GM18951 (cell line): ENCODE results near the gene NSMF.

Experiments used
- POLR2A ChIP-seq: IDR thresholded peaks from 4 replicates; pipeline ENCODE4 v1.6.1; 2011; ENCODE audit warnings: mild to moderate bottlenecking; ENCODE audit not compliant: insufficient read length, insufficient read depth; ENCODE audit errors: extremely low read depth
- in situ Hi-C: fragments of 300-500 bp; cut with MboI; formaldehyde crosslinking; loops from one replicate; pipeline ENCODE4 v1.12.0; 2022; ENCODE audit warnings: low sequenced_read_pairs, mixed read lengths, inconsistent platforms; ENCODE audit not compliant: unreplicated experiment

NSMF gene

DNA sequence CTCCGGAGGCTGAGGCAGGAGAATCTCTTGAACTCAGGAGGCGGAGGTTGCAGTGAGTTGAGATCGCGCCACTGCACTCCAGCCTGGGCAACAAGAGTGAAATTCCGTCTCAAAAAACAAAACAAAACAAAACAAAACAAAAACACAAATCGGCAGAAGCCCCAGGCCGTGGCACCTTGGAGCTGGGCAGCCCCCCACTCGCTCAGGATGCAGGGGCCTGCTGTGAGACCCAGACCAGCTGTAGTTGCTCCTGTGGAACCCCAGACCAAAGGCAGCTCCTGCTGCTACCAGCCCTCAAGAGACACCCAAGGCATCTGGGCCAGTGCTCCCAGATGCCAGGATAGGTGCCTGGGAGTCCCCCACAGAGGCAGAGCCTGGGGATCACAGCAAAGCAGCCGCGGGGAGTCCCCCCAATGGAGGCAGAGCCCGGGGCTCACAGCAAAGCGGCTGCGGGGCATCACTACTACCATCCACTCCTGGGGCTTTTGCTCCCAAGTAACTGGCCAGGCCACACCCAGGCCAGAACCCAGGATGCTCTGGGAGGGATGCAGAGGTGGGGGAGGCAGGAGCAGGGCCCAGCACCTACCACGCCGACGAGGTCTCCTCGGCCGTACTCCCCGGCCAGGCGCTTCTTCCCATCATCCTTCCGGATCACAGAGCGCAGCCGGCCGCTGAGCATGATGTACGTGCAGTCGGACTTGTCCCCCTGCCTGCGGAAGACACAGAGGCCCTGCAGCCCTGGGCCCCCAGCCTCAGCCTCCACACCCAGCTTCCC is 37.7 kb upstream of the NSMF start:
- TF ChIP-seq POLR2A: no peak
- in situ Hi-C loops: no loop called here

DNA sequence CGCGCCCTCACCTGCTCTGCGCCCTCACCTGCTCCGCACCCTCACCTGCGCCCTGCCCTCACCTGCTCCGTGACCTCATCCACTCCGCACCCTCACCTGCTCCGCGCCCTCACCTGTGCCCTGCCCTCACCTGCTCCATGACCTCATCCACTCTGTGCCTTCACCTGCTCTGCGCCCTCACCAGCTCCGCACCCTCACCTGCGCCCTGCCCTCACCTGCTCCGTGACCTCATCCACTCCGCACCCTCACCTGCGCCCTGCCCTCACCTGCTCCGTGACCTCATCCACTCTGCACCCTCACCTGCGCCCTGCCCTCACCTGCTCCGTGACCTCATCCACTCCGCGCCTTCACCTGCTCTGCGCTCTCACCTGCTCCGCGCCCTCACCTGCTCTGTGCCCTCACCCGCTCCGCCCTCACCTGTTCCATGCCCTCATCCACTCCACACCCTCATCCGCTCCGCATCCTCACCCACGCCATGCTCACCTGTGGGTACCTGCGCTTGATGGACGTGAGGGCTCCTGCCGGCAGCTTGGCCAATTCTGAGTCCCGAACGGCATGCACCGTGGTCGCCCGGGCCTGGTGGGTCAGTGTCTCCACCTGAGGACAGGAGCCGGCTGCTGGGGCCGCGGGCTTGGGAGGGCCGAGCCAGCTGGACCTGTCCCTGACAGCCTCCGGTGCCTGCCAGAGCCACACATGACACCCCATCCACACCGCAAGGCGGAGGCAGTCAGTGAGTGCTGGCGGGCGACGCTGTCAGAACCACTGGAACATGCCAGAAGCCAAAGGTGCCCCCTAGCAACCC is 35.6 kb upstream of the NSMF start:
- TF ChIP-seq POLR2A: no peak
- in situ Hi-C loops: no loop called here

DNA sequence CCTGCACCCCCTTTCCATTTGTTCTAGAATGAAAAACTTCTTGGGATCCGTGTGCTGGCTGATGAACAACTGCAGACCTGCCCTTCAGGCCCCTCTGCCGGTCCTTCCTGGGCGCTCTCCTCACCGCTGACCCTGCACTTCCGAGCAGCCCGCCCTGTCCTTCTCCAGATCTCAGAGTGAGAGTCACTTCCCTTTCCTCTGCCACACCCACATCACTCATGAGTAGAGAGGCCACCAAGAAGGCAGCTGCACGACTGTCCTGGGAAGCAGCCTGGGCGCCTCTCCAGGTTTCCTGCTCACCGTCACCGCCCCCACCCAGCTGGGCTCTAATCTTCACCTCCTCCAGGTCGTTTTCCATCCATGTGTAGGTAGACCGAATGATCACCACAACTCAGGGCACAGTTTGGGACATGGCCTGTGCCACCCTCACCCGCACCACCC is 35.0 kb upstream of the NSMF start:
- no peak for TF ChIP-seq POLR2A
- in situ Hi-C loops: no loop called here

DNA sequence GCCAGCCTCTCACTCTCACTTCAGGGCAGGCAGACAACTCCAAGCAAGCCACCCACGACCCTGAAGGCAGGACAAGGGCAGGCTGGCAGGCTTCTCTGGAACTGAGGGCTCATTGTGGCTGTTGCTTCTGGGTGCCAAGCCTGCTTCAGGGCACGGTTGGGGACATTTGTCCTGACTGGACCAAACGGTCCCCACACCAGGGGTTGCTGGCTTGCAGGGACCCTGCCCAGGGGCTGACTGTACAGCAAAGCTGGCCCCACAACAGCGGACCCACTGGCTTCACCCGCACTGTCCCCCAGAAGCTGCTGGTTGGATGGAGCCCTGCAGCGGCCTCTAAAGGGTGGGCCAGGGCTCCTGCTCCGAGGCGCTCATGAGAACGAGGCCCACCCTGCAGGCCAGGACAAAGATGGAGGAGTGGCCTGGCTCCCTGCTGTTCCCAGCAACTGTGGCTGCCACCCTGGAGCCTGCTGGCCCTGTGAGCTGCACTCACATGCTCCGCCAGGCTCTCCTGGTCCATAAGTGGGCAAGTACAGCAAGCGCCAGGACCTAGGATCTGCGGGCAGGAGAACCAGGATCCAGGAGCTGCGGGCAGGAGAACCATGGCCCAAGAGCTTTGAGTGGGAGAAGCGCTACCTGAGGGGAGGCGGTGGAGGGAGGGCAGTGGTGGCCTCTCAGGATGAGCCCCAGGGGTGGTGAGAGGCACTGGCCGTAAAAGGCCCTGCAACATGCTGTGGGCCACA is 34.4 kb upstream of the NSMF start:
- in situ Hi-C loops: no loop called here
- no peak for TF ChIP-seq POLR2A

DNA sequence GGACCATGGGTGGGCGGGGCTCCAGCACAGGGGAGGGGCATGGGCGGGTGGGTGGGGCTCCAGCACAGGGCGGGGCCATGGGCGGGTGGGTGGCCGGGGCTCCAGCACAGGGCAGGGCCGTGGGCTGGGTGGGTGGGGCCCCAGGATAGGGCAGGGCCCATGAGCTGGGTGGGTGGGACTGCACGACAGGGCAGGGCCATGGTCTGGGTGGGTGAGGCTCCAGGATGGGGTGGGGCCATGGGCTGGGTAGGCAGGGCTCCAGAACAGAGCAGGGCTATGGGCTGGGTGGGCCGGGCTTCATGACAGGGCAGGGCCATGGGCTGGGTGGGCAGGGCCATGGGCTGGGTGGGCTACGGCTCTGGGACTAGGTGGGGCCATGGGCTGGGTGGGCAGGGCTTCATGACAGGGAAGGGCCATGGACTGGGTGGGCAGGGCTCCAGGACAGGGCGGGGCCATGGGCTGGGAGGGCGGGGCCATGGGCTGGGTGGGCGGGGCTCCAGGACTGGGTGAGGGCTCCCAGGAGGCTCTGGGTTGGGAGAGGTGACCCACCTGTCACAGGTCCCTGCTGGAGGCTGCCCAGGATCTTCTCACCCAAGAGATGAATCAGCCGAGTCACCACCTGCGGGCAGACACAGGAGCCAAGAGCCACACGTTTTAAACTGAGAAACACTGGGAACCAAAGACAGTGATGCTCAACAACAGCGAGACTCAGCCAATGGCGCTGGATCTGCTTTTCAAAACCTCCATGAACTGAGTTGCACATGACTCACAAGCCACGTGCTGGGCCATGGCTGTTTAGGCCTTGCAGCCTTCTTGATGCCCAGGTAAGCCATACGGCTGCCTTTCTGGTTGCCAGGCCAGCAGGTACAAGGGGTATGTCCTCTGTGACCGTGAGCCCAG is 33.6 kb upstream of the NSMF start:
- no peak for TF ChIP-seq POLR2A
- in situ Hi-C loops: no loop called here

DNA sequence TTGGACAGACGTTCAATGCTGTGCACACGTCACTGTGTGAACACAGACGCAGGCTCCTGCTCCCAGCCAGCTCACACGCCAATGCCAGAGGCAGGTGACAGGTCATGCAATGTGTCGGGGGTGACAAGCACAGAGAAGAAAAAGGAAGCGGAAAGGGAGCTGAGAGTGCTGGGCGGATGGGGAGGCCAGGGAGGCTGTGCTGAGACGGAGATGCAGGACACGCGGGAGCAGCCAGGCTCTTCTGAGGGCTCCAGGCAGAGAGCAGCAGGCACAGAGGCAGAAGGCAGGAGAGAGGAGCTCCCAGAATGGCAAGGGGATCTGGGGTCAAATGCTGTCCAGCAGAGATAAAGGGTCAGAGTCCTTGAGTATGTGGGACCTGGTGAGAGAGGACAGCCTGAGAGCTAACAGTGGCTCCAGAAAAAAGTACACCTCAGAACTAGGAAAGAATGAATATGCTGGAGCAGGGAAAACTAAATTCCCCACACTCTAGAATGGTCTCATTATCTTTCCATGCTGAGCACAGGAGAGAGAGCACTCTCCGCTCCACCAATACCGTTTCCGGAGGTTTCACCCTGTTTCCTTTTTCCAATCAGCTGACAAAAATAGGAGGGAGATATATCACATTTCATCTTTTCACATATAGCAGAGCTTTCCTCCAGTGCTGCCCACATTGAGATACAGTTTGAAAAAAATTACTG is 32.8 kb upstream of the NSMF start:
- in situ Hi-C loops: no loop called here
- no peak for TF ChIP-seq POLR2A

DNA sequence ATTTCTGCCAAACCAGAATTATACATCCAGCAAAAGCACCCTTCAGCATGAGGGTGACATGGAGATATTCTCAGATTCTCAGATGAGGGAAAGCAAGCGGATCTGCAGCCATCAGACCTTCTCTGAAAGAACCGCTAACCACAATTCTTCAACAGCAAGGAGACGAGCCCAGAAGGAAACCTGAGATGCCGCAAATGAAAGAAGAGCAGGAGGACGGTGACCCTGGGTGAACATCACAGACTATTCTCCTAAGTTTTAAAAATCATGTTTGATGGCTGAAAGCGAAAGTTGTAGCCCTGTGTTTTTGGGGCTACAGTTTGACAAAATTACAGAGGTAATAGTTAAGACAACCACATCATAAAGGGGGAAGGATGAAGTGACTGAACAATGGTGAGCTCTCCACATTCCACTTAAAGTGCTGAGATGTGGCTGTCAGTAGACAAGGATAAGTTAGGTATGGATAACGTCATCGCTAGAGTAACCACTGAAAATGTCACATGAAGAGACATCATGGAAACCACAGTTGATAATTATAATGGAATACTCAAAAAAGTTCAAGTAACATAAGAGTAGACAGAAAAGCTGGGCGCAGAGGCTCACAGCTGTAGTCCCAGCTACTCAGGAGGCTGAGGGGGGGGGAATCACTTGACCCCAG is 31.5 kb upstream of the NSMF start:
- in situ Hi-C loops: no loop called here
- TF ChIP-seq POLR2A: no peak

DNA sequence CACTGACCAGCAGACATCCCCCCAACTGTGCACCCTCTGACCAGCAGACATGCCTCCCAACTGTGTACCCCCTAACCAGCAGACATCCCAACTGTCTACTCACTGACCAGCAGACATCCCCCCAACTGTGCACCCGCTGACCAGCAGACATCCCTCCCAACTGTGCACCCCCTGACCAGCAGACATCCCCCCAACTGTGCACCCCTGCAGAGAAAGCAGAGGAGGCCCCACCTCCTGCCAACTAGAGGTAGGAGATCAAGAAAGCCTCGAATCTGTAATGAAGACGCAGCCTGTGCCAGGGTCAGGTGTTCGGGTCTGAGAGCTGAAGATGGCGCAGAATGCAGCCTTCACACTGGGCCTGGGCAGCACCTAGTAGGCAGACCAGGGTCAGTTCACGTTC is 29.8 kb upstream of the NSMF start:
- TF ChIP-seq POLR2A: no peak
- in situ Hi-C loops: no loop called here

DNA sequence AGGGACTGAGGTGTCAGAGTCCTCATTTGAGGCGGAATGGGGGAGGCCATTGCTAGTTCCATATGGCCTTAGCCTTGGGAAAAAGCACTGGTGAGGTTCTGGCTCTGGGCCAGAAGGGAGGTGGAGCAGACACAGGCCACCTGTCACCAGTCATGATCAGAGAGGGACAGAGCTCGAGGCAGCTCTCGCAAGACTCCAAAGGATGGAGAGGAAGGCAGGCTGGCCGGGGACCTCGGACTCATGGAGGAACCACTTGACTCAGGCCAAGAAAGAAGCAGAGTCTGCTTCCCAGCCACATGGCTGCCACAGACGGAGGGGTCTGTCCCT is 29.2 kb upstream of the NSMF start:
- no peak for TF ChIP-seq POLR2A
- in situ Hi-C loops: no loop called here

DNA sequence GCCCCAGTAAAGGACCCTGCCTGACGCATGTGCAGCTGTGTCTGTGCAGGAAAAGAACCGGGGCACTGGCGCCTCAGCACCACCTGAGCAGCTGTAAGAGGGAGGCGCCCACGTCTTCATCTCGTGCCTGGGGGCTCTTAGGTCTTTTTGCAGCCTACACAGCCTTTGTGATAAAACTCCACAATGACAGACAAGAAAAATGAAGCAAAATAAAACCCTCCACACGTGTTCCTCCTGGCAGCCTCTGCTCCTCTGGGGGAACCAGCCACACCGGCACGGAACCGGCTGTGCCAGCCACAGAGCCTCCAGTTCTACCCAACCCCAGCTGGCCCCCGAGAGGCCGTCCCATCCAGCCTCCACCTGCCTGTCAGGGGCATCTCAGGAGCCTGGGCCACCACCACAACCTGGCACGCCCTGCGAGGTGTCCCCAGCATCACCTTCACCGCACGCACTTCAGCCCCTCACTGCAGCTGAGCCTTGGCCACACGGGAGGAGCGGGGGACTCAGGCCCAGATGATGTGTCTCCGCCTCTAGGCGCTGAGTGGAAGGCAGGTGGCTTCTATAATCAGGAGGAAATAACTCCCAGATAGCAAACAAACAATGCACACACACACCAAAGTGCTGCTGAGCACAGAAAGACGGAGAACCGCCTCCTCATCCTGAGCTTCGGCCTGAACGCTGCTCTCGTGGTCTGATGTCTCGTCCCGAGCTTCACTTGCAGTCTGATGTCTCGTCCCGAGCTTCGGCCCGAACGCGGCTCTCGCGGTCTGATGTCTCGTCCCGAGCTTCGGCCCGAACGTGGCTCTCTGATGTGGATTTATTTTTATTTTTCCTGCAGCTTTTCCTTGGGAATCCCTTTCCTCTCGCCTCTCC is 28.6 kb upstream of the NSMF start:
- in situ Hi-C loops: no loop called here
- TF ChIP-seq POLR2A: no peak
